Hematopoietic multipotent progenitor cell treated with erythropoietin and hydrocortisone succinate and interleukin-3 and kit ligand, for 17 days (in vitro differentiated cells): ENCODE data around the gene SLC5A1.
"Not testable (repeated sequence)": the region's sequence is repeated elsewhere in the genome, so short reads cannot be mapped to it uniquely, and the experiment has no call there.

Experiments
- DNase-seq: peaks from one replicate; pipeline ENCODE4 v3.0.0-alpha.2; 2015; ENCODE audit warnings: low spot score

The SLC5A1 gene

DNA sequence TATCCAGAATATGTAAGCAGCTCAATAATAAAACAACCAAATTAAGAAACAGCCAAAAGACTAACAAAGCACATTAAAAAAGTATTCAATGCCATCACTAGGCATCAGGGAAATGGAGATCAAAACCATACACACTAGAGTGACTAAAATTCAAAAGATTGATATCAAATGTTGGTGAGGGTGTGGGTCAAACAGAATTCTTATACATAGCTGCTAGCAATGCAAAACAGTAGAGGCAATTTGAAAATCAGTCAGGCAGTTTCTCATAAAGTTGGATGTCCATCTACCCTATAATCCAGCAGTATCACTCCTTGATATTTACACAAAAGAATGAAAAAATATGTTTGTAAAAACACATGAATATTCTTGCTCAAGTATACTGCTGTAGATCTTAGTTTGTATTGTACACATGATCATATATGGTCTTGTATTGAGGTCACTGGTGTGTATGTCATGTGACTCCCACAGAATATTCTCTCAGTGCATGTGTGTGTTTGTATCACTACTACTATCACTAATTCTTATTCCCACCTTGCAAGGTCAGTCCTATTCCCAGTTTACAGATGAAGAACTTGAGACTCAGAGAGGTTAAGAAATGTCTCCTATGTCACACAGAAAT is 54.9 kb downstream of the SLC5A1 start:
- no peak for DNase-seq

DNA sequence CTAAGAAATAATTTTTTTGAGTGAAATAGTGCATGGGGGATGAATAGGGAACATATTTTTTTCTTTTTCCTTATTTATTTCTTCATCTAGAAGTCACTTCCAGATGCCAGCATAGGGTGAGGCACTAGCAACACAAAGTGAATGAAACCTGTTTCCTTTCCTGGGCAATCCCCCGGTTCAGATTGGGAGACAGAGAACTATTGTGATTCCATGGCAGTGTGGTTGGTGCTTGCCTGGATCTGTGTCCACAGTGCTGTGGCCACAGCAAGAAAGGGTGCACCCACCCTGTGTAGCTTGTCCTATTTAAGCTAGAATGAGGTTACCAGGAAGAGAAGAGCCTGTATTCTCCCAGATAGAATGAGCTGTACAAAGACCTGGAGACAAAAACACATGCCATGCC is 57.6 kb downstream of the SLC5A1 start:
- DNase-seq = no peak

DNA sequence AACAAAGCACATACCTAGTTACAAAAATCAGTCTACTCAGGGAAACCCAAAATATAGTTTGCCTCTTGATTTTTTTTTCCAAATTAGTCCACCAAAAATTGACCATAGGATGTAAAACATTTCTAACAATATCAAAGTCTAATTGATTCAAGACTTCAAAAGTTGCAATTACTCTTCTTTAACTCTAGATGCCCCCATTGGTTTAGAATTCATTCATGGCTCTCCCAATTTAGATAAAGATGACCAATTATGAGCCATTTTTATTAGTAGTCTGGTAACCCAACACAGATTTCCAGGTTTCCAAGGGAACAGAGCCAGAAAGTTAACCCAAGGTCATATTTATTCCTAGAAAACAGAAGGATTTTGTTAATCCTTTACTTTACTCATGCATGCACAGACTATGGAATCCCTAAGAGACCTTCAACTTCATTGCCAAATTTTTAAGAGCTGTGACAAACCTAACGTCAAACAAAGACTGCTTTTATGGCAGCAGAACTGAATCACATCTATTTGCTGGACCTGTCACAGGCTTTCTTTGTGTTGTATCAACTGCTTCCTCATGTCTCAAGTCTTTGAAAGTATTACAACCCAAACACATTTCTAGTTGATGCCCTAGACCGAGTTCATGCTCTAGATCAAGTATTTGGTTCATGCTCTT is 60.7 kb downstream of the SLC5A1 start:
- no peak for DNase-seq

DNA sequence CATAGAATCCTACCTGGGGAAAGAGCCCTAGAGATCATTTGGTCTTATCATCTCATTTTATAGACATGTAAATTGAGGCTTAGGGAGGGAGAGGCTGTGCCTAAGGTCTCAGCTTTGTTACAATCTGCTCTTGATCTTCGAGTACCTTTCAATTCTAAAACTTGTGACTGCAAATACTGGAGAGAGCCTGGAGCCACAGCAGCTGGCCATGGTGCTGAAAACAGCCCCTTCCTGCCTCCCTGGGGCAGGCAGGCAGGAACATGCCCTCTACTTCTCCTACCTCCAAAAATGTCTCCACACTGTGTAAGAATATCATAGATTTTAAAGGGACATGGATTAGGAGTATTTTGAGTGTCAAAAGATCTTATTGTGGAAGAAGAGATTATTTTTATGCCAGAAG is 63.9 kb downstream of the SLC5A1 start:
- no peak for DNase-seq

DNA sequence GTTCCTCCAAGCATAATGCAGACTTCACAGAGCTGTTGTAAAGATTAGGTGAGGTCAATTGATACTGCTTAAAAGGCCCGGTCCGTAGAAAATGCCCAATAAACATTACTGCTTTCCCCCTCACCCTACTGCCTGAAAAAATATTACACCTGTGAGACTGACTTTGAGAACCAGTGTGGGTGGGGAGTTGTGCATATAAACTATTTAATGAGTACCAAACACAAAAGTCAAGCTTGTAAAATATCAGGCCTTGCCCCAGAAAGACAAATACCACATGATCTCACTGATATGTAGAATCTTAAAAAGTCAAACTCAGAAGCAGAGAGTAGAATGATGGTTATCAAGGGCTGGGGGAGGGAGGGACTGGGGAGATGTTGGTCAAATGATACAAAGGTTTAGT is 69.3 kb downstream of the SLC5A1 start:
- DNase-seq = no peak

DNA sequence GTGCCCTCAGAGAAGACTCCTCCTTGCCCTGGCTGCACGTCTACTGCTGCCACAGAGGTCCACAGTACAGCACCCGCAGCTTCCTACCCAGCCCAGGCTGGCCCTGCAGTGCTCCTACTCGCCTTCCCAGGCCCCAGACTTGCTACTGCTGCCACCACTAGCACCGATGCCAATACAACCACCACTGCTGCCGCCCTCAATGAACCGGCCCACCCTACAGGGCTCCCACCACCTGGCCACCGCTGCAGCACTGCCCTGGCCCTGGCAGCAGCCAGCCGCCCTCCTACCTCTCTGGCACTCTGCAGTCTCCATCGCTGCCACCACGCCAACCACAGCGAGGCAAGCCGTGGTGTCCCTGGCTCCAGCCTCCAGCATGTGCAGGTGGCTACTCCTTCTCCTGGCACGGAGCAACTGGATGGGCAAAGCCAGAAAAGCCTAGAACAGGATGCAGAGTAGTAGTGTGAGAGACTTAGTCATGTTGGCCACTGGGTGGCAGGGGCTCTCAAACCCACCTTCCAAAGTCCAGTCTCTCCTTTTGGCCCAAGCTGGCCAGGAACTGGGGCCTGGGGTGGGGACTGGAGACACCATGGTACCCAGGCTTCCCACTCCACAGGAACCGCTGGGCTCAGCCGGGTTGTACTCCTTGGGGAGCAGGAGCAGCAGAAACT is 76.6 kb downstream of the SLC5A1 start:
- DNase-seq = no peak

DNA sequence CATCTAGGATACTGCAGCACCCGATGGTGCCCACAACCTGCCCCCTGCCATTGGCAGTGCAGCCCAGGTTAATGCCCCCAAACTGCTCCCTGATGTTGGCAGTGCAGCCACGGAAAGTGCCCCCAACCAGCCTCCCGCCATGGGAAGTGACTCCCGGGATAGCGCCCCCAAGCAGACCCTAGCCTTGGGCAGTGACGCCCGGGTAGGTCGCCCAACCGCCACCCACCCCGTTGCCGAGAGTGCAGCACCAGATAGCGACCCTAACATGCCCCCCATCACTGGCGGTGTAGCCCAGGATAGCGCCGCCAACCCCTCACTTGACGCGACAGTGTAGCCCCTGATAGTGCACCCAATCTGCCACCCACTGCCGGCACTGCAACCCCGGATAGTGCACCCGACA is 77.5 kb downstream of the SLC5A1 start:
- DNase-seq = no peak

DNA sequence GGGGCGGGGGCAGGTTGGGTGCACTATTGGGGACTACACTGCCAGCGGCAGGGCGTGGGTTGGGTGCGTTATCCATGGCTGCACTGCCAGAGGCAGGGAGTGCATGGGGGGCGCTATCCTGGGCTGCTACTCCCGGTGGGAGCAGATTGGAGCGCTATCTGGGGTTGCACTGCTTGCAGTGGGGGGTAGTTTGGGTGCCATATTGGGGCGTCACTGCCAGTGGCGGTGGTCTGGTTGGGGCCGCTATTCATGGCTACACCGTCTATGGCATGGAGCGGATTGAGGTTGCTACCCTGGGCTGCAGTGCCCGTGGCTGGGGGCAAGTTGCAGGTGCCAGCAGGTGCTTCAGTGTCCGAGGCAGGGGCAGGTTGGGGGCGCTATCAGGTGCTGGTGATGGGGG is 79.8 kb downstream of the SLC5A1 start:
- DNase-seq = no peak

DNA sequence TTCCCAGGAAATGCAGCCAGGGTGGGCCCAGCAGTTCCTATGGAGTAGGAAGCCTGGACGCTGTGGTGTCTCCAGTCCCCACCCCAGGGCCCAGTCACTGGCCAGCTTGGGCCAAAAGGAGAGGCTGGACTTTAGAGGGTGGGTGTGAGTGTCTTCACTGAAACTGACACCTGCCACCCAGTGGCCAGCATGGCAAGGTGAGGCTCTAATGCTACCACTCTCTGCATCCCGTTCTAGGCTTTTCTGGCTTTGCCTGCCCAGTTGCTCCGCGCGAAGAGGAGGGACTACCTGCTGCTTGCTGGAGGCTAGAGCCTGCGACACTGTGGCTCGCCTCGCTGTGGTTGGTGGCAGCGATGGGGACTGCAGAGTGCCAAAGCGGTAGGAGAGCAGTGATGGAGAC is 80.6 kb downstream of the SLC5A1 start:
- DNase-seq = no peak

DNA sequence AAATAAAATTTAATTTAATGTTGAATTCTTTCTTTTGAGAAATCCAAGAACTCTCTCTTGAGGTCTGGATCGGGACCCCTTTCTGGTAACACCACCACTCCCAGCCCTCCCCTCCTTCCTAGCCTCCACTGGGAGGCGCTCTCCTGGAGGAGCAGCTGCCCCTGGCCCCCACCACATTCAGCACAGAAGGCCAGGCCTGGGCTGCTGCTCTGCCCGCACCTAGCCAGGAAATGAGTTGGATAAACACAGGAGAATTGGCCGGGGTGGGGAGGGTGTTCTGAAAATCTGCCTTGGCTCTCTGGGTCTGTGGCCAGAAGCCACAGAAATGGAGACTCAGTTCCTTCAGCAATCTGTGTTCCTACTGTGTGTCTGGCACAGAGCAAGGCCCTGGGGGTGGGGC is 84.8 kb downstream of the SLC5A1 start:
- no peak for DNase-seq

DNA sequence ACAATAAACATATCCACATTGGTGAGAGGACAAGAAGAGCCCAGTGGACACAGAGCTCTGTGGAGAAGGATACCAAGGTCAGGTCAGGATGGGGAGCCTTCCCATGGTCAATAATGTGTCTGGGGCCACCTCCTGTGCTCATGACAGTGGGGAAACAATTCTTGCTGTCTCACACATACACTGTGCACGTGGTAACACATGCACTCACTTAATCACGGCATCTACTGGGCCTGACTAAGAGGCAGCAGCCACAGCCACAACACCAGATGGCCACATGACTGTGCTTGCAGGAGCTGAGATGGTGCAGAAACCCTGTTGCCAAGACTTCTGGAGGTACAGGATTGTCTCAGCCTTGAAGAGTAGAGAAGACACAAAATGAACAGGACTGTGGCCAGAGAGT is 87.4 kb downstream of the SLC5A1 start:
- no peak for DNase-seq

DNA sequence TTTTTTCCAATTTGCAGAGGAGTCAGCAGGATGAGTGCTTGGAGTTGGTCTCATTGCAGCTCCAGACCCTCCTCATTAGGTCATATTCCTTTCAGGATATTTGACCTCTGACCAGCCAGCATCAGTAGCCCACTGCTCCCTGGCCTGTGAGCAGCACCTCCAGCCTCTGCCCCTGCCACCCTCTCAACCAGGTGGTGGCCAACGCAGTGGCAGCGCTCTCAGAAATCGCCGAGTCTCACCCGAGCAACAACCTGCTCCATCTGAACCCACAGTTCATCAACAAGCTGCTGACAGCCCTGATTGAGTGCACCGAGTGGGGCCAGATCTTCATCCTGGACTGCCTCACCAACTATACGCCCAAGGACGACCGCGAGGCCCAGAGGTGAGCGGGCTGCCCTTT is 89.1 kb downstream of the SLC5A1 start:
- no peak for DNase-seq

DNA sequence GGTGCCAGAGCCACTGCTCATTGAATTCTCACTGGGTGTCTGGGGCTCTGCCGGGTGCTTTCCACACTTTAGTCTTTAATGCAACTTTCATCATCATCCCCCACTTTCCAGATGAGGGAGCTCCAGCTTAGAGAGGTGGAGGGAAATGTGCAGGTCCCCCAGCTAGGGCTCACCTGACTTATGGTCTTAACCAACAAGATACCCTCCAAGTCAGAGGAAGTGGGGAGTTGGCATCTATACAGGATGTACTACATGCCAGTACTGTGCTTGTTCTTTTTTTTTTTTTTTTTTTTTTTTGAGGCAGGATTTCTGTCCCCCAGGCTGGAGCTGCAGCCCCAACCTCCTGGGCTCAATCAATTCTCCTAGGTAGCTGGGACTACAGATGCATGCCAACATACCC is 89.7 kb downstream of the SLC5A1 start:
- DNase-seq = no peak

DNA sequence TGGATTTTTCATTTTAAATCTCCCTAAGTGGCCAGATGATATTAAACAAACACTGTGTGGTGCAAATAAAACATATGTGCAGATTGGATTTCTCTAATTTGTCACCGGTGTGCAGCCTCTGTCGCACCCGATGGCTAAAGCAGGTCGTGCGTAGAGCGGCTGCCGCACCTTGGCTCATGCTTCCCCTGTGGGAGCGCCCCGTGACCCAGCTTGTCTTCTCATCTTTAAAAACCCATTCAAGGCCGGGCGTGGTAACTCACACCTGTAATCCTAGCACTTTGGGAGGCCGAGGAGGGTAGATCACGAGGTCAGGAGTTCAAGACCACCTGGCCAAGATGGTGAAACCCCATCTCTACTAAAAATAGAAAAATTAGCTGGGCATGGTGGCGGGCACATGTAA is 91.7 kb downstream of the SLC5A1 start:
- DNase-seq = not testable (repeated sequence)

DNA sequence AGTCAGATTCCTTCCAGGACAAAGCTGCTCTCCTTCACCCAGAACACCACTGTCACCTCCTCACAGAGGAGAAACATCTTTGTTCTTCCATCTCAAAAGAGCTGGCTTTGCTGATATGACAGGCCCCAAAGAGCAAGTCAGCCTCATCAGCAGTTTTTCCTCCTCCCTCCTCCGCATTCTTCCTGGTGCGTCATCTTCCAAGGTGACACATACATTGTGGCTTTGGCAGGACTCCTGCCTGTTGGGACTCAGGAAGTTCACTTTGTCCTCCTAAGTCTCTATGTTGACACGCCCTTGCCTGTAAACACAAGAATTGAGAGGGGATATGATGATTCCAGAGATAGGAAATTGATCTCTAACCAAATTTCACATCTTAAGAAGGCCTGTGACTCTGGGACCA is 92.9 kb downstream of the SLC5A1 start:
- not testable (repeated sequence) for DNase-seq

DNA sequence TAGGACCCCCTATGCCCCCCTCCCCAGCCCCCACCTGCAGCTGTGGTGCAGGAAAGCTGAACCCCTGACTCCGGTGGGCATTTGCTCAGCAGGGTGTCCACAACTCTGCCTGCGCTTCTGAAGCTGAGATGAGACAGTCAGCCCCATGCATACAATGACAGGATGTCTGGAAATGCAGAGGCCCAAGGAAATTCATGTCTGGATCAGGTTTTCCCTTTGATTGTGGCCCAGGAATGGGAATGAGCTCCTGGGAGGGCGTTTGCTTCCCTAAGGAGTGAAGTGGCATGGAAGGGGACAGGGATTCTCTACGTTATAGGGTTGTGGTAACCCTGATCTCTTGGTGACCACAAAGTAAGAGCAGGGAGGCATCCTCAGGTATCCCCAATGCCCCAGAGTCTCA is 93.8 kb downstream of the SLC5A1 start:
- DNase-seq = not testable (repeated sequence)

DNA sequence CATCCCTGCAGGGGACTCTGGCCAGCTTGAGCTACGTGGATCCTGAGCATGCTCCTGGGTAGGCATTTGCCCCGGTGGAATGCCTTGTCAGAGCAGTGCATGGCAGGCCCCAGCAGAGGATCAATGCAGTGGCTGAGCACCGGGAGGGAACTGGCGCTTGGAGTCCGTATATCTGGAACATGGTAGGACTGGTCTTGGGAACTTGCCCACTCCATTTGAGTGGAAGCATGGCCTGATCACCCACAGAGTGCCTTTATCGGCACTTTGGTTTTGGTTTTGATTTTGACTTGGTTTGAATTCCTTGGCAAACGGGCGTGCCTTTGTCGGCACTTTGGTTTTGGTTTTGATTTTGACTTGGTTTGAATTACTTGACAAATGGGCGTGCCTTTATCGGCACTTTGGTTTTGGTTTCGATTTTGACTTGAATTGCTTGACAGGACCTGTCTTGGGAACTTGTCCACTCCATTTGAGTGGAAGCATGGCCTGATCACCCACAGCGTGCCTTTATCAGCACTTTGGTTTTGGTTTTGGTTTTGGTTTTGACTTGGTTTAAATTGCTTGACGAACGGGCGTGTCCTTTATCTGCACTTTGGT is 94.8 kb downstream of the SLC5A1 start:
- peak; percentile 32 for DNase-seq

DNA sequence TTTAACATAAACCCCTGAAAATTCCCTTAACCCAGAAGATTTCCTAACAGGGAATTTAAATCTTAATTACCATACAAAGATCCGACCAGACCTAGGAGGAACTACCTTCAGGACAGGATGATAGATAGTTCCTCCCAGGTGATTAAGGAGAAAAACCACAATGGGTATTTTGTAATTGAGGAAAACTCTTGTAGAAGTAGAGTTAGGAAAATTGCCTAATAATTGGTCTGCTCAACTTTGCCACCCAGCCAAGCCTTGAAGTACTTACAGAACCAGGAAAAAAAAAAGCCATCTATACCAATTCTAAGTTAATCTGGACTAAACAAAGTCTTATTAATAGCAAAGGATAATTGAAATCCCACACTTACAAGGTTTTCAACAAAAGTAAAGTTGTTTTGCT is 95.5 kb downstream of the SLC5A1 start:
- not testable (repeated sequence) for DNase-seq

DNA sequence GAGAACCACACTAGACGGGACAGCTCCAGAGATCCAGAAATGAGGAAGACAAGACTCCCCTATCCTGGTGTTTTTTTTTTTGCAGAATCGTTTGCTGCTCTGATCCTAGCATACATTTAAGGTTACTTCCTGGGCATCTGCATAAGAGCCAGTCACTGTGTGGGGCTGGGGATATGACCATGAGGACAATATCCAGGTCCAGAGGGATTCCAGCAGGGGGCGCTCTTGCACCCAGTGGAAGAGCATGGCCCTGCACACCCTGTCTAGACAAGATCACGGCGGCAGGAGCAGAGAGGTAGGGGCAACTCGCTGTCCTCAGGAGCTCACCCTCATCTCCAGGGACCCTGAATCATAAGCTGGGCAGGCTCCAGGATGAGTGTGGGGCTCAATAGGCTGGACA is 97.6 kb downstream of the SLC5A1 start:
- not testable (repeated sequence) for DNase-seq

DNA sequence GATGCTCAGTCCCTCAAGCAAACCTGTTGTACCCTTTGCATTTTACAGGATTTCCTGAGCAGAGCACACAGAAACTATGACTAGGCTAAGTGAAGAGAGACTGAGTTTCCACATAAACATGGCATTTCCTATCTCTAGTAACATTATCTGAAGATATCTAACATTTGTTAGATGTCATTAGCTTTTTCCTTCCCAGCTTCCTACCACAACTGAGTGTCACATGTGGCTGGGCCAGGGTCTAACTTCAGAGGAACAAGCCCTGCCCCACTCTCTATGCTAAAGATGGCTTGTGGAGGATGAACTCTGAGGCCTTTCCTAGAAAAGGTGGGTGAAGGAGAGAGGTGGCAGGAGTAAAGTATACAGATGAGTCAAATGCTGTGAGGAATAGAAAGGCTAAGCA is 99.5 kb downstream of the SLC5A1 start:
- no peak for DNase-seq

DNA sequence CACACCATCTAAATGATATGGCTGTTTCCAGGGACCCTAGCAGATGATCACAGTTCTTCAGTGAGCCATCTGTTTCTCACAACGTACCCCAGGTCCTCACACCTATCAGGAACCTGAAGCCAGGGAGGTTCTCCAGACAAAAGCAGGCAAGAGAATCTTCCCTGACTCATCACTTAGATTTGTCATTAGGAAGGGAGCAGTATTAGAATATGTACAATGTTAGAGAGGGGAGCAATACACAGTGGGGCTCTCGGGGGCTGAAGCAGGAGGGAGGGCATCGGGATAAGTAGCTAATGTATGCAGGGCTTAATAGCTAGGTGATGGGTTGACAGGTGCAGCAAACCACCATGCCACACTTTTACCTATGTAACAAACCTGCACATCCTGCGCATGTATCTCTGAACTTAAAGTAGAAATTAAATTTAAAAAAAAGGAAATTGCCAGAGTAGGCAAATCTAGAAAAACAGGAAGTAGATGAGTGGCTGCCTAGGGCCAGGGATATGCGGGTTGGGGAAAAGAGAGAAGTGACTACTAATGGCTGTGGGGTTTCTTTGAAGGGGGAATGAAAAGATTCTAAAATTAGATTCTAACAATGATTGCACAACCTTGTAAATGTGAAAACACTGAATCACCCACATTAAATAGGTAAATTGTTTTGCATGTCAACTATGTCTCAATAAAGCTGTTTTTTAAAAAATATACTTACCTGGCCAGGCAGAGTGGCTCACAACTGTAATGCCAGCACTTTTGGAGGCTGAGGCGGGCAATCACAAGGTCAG is 101.6 kb downstream of the SLC5A1 start:
- no peak for DNase-seq

DNA sequence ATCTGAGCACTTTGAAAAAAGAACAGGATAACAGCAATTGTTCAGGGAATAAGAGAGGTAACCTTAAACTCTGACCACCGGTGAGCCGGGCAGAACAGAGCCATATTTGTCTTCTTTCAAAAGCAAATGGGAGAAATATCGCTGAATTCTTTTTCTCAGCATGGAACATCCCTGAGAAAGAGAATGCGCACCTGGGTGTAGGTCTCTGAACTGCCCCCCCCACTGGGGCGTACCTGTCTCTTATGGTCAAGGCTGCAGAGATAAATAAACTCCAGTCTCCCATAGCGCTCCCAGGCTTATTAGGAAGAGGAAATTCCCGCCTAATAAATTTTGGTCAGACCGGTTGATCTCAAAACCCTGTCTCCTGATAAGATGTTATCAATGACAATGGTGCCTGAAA is 104.1 kb downstream of the SLC5A1 start:
- not testable (repeated sequence) for DNase-seq
